Parathyroid adenoma (tissue), 2 donors: ENCODE measurements around the gene ANK3.

Source experiments
- H2AFZ ChIP-seq: fragments of 300-600 bp; sonication (generic); one replicate; pipeline ENCODE4 v1.7.0; 2017; ENCODE audit warnings: antibody characterized with exemption, mild to moderate bottlenecking
- H3K27ac ChIP-seq: fragments of 300-600 bp; sonication (generic); one replicate; pipeline ENCODE4 v1.7.0; 2017
- H3K27me3 ChIP-seq: fragments of 300-600 bp; sonication (generic); one replicate; pipeline ENCODE4 v1.7.0; 2017; ENCODE audit warnings: low read length; ENCODE audit not compliant: control insufficient read depth, insufficient read depth
- H3K36me3 ChIP-seq: fragments of 300-600 bp; sonication (generic); one replicate; pipeline ENCODE4 v1.7.0; 2017; ENCODE audit warnings: low read length; ENCODE audit not compliant: control insufficient read depth, insufficient read depth
- H3K4me1 ChIP-seq: fragments of 300-600 bp; sonication (generic); one replicate; pipeline ENCODE4 v1.7.0; 2017; ENCODE audit warnings: control low read depth
- H3K4me2 ChIP-seq: fragments of 300-600 bp; sonication (generic); one replicate; pipeline ENCODE4 v1.7.0; 2017; ENCODE audit warnings: low read length
- H3K4me3 ChIP-seq: fragments of 300-600 bp; sonication (generic); one replicate; pipeline ENCODE4 v1.7.0; 2017; ENCODE audit warnings: low read depth, low read length
- H3K79me2 ChIP-seq: fragments of 300-600 bp; sonication (generic); one replicate; pipeline ENCODE4 v1.7.0; 2017; ENCODE audit warnings: control low read depth
- H3K9ac ChIP-seq: fragments of 300-600 bp; sonication (generic); one replicate; pipeline ENCODE4 v1.7.0; 2017; ENCODE audit warnings: mild to moderate bottlenecking
- H3K9me3 ChIP-seq: fragments of 300-600 bp; sonication (generic); one replicate; pipeline ENCODE4 v1.7.0; 2017; ENCODE audit warnings: low read length; ENCODE audit not compliant: control insufficient read depth
- TF ChIP-seq, protein P1 (sequence below): fragments of 300-600 bp; sonication (generic); IDR thresholded peaks from one replicate; pipeline ENCODE4 v1.7.0; 2017; ENCODE audit warnings: antibody characterized with exemption, mild to moderate bottlenecking
- donor health status: primary hyperparathyroidism.

Gene ANK3

DNA sequence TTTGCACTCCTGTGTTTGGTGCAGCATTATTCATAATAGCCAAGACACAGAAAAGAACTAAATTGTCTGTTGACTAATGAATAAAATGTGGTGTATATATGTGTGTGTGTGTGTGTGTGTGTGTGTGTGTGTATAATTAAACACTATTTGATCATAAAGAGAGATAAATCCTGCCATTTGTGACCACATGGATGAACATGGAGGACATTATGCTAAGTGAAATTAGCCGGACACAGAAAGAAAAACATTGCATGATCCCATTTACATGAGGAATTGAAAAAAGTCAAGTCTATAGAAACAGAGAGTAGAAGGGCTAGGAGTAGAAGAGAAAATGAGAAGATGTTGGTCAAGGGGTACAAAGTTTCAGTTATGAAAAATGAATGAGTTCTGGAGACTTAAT, 85.9 kb downstream of the ANK3 start:
- Histone ChIP-seq H3K4me2 (no peak overlapping the region), H3K79me2 (no peaks in the 10 kb centered on the region), H3K27ac (no peak overlapping the region), H2AFZ (no peak overlapping the region), H3K9me3 (no peaks in the 10 kb centered on the region), H3K27me3 (no peaks in the 10 kb centered on the region), H3K9ac (no peak overlapping the region), H3K36me3 (no peaks in the 10 kb centered on the region), H3K4me3 (no peak overlapping the region), H3K4me1 (peaks cover 6% of the 10 kb centered on the region)
- TF ChIP-seq, protein P1, sequence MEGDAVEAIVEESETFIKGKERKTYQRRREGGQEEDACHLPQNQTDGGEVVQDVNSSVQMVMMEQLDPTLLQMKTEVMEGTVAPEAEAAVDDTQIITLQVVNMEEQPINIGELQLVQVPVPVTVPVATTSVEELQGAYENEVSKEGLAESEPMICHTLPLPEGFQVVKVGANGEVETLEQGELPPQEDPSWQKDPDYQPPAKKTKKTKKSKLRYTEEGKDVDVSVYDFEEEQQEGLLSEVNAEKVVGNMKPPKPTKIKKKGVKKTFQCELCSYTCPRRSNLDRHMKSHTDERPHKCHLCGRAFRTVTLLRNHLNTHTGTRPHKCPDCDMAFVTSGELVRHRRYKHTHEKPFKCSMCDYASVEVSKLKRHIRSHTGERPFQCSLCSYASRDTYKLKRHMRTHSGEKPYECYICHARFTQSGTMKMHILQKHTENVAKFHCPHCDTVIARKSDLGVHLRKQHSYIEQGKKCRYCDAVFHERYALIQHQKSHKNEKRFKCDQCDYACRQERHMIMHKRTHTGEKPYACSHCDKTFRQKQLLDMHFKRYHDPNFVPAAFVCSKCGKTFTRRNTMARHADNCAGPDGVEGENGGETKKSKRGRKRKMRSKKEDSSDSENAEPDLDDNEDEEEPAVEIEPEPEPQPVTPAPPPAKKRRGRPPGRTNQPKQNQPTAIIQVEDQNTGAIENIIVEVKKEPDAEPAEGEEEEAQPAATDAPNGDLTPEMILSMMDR = no peak

DNA sequence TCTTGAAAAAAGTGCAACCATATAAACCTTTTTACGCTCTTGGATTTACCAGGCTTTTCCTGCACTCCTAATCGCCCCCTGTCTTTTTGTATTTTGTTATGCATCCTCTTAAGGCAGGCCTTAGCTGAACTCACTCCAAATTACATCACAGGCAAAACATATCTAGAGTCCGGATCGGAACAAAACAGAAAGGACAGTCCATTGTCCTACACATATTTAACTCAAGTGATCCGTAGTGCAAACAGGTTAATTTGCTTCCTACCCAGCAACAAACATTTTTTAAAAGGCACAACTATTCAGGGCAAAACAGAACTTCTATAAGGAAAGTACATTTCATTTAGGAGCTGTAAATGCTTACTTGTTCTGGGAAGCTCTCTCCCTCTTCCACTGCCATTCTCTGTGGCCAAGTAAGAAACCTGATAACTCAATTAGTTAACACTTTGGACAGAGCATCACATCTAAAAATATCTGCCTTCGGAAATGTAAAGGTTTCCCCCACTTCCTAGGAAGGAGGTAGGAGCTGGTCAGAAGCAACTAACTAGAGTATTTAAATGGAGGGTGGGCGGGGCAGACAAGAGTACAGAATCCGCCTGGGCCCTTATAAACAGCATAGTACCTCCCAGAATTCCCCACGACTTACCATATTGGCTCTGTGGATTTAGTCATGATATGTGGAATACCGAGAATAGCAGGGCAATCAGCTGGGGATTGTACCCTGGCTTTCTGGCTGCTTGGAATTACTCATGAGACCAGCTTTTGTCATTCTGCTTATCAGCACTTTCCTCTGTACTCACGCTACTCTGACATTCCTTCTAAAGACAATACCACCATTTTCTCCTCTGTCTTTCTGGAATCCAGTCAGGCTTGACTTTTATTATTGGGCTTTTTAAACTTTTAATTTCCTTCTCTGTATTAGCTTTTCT, 89.5 kb downstream of the ANK3 start:
- Histone ChIP-seq H3K9ac (no peak overlapping the region), H3K27ac (peak overlapping the region; percentile 13), H3K79me2 (no peaks in the 10 kb centered on the region), H3K27me3 (no peaks in the 10 kb centered on the region), H3K36me3 (no peaks in the 10 kb centered on the region), H3K4me2 (peak overlapping the region; percentile 47), H3K4me1 (peaks cover 6% of the 10 kb centered on the region), H3K9me3 (no peaks in the 10 kb centered on the region), H3K4me3 (peak overlapping the region; percentile 21), H2AFZ (peak overlapping the region; percentile 67)
- TF ChIP-seq, protein P1 = no peak

DNA sequence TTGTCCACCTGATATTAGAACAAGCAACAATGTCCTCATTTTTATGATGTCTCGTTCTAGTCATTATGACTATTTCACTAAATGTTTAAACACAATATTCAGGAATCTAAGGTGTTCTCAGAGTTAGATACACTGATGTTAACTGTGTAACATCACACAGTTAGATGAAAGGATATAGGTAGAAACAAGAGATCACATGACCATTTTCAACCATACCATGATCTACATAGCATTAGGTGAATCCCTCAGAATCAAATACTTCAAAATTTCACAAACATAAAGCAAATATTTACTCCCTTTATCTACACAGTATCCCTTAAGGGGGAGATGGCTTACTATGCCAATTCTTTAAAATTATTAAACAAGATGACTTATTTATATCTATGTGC, 90.3 kb downstream of the ANK3 start:
- H2AFZ ChIP-seq = no peak overlapping the region
- H3K4me3 ChIP-seq = no peak overlapping the region
- no peaks in the 10 kb centered on the region for H3K9me3 ChIP-seq
- H3K27ac ChIP-seq = no peak overlapping the region
- H3K9ac ChIP-seq = no peak overlapping the region
- peaks cover 6% of the 10 kb centered on the region for H3K4me1 ChIP-seq
- no peaks in the 10 kb centered on the region for H3K27me3 ChIP-seq
- no peaks in the 10 kb centered on the region for H3K36me3 ChIP-seq
- no peak overlapping the region for H3K4me2 ChIP-seq
- no peaks in the 10 kb centered on the region for H3K79me2 ChIP-seq
- TF ChIP-seq, protein P1 = no peak

DNA sequence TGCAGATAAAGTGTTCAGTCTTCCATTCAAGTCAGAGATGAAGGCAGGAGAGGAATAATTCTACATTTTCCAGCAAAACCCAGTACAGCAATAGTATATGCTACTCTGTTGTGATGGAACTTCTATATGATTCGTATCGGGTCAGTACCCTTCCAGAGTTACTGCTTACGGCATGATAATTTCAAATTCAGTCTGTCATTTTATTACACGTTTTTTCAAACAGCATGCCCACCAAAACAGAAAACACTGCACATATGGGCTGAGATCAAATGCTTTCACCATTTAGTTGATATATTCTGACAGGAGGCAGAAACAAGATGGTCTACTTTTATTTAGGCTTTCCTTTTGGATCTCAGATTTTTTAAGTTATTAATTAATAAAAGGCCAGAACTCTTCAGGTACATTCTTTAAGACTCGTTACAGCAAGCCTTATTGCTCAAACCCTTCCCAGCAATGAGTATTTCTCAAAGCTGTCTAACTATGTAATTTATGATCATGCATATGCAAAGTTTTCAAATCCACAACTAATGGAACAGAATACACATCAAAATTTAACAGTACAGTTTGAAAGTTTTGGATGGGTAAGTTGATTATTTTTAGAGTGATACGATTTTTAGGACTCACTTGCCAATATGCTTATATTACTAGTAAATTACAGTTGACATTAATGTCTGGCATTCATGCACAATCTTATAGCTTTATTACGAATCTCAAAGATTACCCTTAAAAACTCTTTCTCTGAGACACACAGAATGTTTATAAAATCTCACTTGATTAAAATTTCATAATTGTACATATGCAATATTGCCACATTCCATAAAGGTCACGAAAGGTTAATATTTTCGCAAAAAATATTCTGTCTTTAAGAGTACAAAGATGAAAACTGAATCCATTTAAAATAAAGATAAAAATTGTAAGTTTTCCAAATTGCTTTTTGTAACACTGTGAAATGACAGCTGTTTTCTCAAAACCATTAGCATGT, 91.0 kb downstream of the ANK3 start:
- H2AFZ ChIP-seq = no peak overlapping the region
- H3K9ac ChIP-seq = no peak overlapping the region
- no peak overlapping the region for H3K4me2 ChIP-seq
- H3K79me2 ChIP-seq = no peaks in the 10 kb centered on the region
- no peaks in the 10 kb centered on the region for H3K36me3 ChIP-seq
- H3K4me3 ChIP-seq = no peak overlapping the region
- no peaks in the 10 kb centered on the region for H3K27me3 ChIP-seq
- TF ChIP-seq, protein P1 = no peak
- no peaks in the 10 kb centered on the region for H3K9me3 ChIP-seq
- no peak overlapping the region for H3K27ac ChIP-seq
- peaks cover 6% of the 10 kb centered on the region for H3K4me1 ChIP-seq
